Liver (tissue), 9 donors: ENCODE measurements around the gene SLC9A3. TPM values are rescaled to one million over a fixed set of nuclear protein-coding genes. Genes with fewer than 3 reads are reported as not detected.

Experiments used
- DNase-seq: peaks from one replicate; pipeline ENCODE4 v3.0.0-alpha.2; 2017; ENCODE audit warnings: low spot score
- H3K27ac ChIP-seq, 2 donors: one replicate each; pipeline ENCODE4 v1.7.0; 2013; ENCODE audit warnings: inconsistent platforms in 2 of 2, low read length in 2 of 2, control low read depth in 1 of 2, low read depth in 1 of 2, mild to moderate bottlenecking in 1 of 2
- H3K27me3 ChIP-seq, 4 donors: one replicate each; pipeline versions ENCODE4 v1.6.1 to v1.7.0; 2013; ENCODE audit warnings: low read length in 3 of 4, inconsistent platforms in 1 of 4, mild to moderate bottlenecking in 1 of 4, moderate library complexity in 1 of 4; ENCODE audit not compliant: control insufficient read depth in 4 of 4, insufficient read depth in 4 of 4
- H3K36me3 ChIP-seq, 4 donors: one replicate each; pipeline versions ENCODE4 v1.6.1 to v1.7.0; 2013; ENCODE audit warnings: low read length in 3 of 4, mild to moderate bottlenecking in 3 of 4, low read depth in 1 of 4, moderate library complexity in 1 of 4; ENCODE audit not compliant: control insufficient read depth in 4 of 4, insufficient read depth in 3 of 4
- H3K4me1 ChIP-seq, 4 donors: one replicate each; pipeline versions ENCODE4 v1.6.1 to v1.7.0; 2013; ENCODE audit warnings: low read length in 3 of 4, mild to moderate bottlenecking in 3 of 4, moderate library complexity in 1 of 4; ENCODE audit not compliant: control insufficient read depth in 4 of 4, insufficient read depth in 4 of 4
- H3K4me3 ChIP-seq, 3 donors: one replicate each; pipeline versions ENCODE4 v1.6.1 to v1.7.0; 2013; ENCODE audit warnings: low read length in 3 of 3, control low read depth in 1 of 3, low read depth in 1 of 3, mild to moderate bottlenecking in 1 of 3
- H3K9ac ChIP-seq, 2 donors: one replicate each; pipeline ENCODE4 v1.7.0; 2013; ENCODE audit warnings: low read length in 2 of 2, mild to moderate bottlenecking in 2 of 2, moderate library complexity in 2 of 2, control low read depth in 1 of 2, low read depth in 1 of 2
- H3K9me3 ChIP-seq, 4 donors: one replicate each; pipeline versions ENCODE4 v1.6.1 to v1.7.0; 2013; ENCODE audit warnings: low read length in 3 of 4; ENCODE audit not compliant: control insufficient read depth in 4 of 4
- CTCF ChIP-seq: fragments of 150-350 bp; IDR thresholded peaks from 2 replicates; pipeline ENCODE4 v1.5.1; 2017; ENCODE audit warnings: improper control_type of control experiment, low read depth, low read length; ENCODE audit not compliant: missing input control
- EGR1 ChIP-seq, 2 donors: IDR thresholded peaks; 2 replicates each; pipeline ENCODE4 v1.6.1; 2016 to 2018; ENCODE audit warnings: antibody characterized with exemption in 2 of 2, low read depth in 2 of 2
- FOXA1 ChIP-seq: IDR thresholded peaks from 2 replicates; pipeline ENCODE4 v1.6.1; 2016; ENCODE audit warnings: antibody characterized with exemption
- GABPA ChIP-seq, 2 donors: IDR thresholded peaks in 1 of 2; conservative IDR thresholded peaks in 1 of 2; 2 replicates each; pipeline ENCODE4 v1.6.1; 2016; ENCODE audit warnings: antibody characterized with exemption in 2 of 2, mild to moderate bottlenecking in 1 of 2, moderate library complexity in 1 of 2
- HNF4A ChIP-seq, 2 donors: conservative IDR thresholded peaks; 2 replicates each; pipeline ENCODE4 v1.6.1; 2016; ENCODE audit warnings: antibody characterized with exemption in 2 of 2, mild to moderate bottlenecking in 2 of 2
- HNF4G ChIP-seq: IDR thresholded peaks from 2 replicates; pipeline ENCODE4 v1.6.1; 2016; ENCODE audit warnings: antibody characterized with exemption
- JUND ChIP-seq, 2 donors: IDR thresholded peaks; 2 replicates each; pipeline ENCODE4 v1.6.1; 2016; ENCODE audit warnings: antibody characterized with exemption in 2 of 2
- MAX ChIP-seq: IDR thresholded peaks from 2 replicates; pipeline ENCODE4 v1.6.1; 2016; ENCODE audit warnings: antibody characterized with exemption
- RAD21 ChIP-seq, 2 donors: IDR thresholded peaks; 2 replicates each; pipeline ENCODE4 v1.6.1; 2016; ENCODE audit warnings: antibody characterized with exemption in 2 of 2, mild to moderate bottlenecking in 2 of 2
- REST ChIP-seq: IDR thresholded peaks from 2 replicates; pipeline ENCODE4 v1.6.1; 2016; ENCODE audit warnings: antibody characterized with exemption, mild to moderate bottlenecking
- SP1 ChIP-seq: IDR thresholded peaks from 2 replicates; pipeline ENCODE4 v1.6.1; 2018; ENCODE audit warnings: antibody characterized with exemption, mild to moderate bottlenecking
- TAF1 ChIP-seq: conservative IDR thresholded peaks from 2 replicates; pipeline ENCODE4 v1.6.1; 2016; ENCODE audit warnings: antibody characterized with exemption, mild to moderate bottlenecking
- YY1 ChIP-seq: IDR thresholded peaks from 2 replicates; pipeline ENCODE4 v1.6.1; 2016; ENCODE audit warnings: antibody characterized with exemption, mild to moderate bottlenecking
- WGBS: extraction: QIAGEN DNeasy Blood & Tissue Kit; methylation state at CpG from one replicate; pipeline ENCODE4 v1.1.7; 2013; 5-methylcytosine and 5-hydroxymethylcytosine counted together
- polyA plus RNA-seq, 2 donors: library from polyadenylated mRNA; stranded (reverse) in 1 of 2; unstranded in 1 of 2; fragments of 200-250 nt in 1 of 2; fragments of >200 nt in 1 of 2; fragmentation: Nextera tagmentation in 1 of 2; extraction: Ambion mirVana in 1 of 2; gene quantifications; one replicate each; pipeline versions ENCODE4 v1.2.1 to v1.2.3, GENCODE V29; 2013 to 2015
- total RNA-seq, 2 donors: library from RNA; depleted of rRNA; stranded (reverse); fragments of >200 nt; gene quantifications; one replicate each; pipeline ENCODE4 v1.2.3, GENCODE V29; 2014
- TF ChIP-seq, protein P1 (sequence below): IDR thresholded peaks from 2 replicates; pipeline ENCODE4 v1.6.1; 2016; ENCODE audit warnings: antibody characterized with exemption
- TF ChIP-seq, protein P2 (sequence below): IDR thresholded peaks from 2 replicates; pipeline ENCODE4 v1.6.1; 2016; ENCODE audit warnings: antibody characterized with exemption
- donor health status: healthy.
- donor health status: healthy.
- donor health status: healthy.
- donor health status: healthy.
- donor health status: healthy.

Gene SLC9A3
- total and polyA plus RNA-seq, 4 donors, result 0.31 to 1.0 (median 0.67) TPM

- DNase-seq, result no peak
- no peak for TF ChIP-seq TAF1
- no peak for TF ChIP-seq MAX
- TF ChIP-seq, protein P1, sequence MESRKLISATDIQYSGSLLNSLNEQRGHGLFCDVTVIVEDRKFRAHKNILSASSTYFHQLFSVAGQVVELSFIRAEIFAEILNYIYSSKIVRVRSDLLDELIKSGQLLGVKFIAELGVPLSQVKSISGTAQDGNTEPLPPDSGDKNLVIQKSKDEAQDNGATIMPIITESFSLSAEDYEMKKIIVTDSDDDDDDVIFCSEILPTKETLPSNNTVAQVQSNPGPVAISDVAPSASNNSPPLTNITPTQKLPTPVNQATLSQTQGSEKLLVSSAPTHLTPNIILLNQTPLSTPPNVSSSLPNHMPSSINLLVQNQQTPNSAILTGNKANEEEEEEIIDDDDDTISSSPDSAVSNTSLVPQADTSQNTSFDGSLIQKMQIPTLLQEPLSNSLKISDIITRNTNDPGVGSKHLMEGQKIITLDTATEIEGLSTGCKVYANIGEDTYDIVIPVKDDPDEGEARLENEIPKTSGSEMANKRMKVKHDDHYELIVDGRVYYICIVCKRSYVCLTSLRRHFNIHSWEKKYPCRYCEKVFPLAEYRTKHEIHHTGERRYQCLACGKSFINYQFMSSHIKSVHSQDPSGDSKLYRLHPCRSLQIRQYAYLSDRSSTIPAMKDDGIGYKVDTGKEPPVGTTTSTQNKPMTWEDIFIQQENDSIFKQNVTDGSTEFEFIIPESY, result no peak
- TF ChIP-seq EGR1 (IDR thresholded peaks at IDR 0.05; ENCODE audit: low read depth in 2 of 2), result no peak
- no peak for TF ChIP-seq REST
- TF ChIP-seq SP1, result no peak
- TF ChIP-seq, protein P2, sequence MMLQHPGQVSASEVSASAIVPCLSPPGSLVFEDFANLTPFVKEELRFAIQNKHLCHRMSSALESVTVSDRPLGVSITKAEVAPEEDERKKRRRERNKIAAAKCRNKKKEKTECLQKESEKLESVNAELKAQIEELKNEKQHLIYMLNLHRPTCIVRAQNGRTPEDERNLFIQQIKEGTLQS, result no peak
- no peak for TF ChIP-seq JUND (IDR thresholded peaks at IDR 0.05)
- TF ChIP-seq RAD21 (IDR thresholded peaks at IDR 0.05), result no peak
- TF ChIP-seq FOXA1, result no peak
- TF ChIP-seq CTCF, result no peak
- no peak for TF ChIP-seq GABPA (IDR thresholded peaks at IDR 0.05 in 1 of 2, conservative IDR thresholded peaks at IDR 0.05 in 1 of 2)
- no peak for TF ChIP-seq HNF4G
- TF ChIP-seq YY1, result no peak
- TF ChIP-seq HNF4A (conservative IDR thresholded peaks at IDR 0.05), result no peak
- Histone ChIP-seq H3K27me3 (peaks cover 5 to 14% (median 6%) of the 10 kb centered on the region in 4 donors), H3K4me1 (no peaks in the 10 kb centered on the region), H3K36me3 (no peaks in the 10 kb centered on the region), H3K4me3 (no peak overlapping the region), H3K9me3 (no peaks in the 10 kb centered on the region), H3K27ac (no peak overlapping the region), H3K9ac (no peak overlapping the region)
- WGBS, result 65% methylated on average over 24 of the region's 24 CpGs
Measured at GRCh38 chr5:533243-533954, 9.2 kb upstream of the SLC9A3 start.
